HS-5 (cell line): ENCODE data around the gene ZCCHC8.
A peak's percentile ranks its signal among the peaks of the same experiment; 100 is the strongest.
"Not testable (repeated sequence)": the region's sequence is repeated elsewhere in the genome, so short reads cannot be mapped to it uniquely, and the experiment has no call there.

Experiments used
- DNase-seq: peaks from one replicate; pipeline ENCODE4 v3.0.0-alpha.2; 2012; ENCODE audit warnings: low read depth

ZCCHC8 gene

GRCh38 chr12:122508163-122508562 is 7.4 kb upstream of the ZCCHC8 start:
- DNase-seq = no peak

DNA sequence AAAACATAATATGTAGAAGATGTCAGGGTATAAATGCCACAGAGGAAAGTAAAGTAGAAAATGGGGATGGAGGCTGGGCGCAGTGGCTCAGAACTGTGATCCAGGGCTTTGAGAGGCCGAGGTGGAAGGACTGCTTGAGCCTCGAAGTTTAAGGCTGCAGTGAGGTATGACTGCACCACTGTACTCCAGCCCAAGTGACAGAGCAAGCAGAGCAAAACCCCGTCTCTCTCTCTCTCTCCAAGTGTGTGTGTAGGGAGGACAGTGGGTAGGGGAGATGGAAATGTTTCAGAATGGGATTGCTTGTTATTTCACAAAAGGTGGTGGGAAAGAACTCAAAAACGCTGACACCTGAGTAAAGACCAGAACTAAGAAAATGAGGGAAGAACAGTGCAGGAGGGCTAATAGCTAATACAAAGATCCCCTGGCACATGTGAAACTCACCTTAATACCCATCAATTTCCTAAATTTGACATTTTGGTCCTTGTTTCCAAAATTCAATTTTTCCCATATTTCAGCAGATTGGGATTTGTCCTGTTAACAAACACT is 5.7 kb upstream of the ZCCHC8 start:
- no peak for DNase-seq

DNA sequence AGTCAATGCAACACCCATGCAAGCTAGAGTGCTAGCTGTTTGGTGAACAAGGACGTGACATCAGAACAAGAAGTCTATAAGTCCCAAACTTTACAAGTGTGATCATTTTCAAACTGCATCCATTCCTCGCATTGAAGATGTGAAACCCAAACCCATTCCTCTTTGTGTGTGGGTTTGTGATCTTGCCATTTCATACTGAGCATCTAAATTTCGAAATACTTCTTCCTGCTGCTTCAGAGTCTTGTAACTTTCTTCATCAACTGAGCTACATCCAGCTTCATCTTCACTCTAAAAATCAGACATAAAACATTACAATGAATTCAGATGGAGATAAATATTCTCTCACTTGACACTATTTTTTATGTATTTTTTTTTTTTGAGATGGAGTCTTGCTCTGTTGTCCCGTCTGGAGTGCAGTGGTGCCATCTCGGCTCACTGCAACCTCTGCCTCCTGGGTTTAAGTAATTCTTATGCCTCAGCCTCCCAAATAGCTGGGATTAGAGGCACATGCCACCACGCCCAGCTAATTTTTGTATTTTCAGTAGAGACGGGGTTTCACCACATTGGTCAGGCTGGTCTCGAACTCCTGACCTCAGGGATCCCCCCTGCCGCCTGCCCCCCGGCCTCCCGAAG is 4.8 kb upstream of the ZCCHC8 start:
- DNase-seq = no peak

DNA sequence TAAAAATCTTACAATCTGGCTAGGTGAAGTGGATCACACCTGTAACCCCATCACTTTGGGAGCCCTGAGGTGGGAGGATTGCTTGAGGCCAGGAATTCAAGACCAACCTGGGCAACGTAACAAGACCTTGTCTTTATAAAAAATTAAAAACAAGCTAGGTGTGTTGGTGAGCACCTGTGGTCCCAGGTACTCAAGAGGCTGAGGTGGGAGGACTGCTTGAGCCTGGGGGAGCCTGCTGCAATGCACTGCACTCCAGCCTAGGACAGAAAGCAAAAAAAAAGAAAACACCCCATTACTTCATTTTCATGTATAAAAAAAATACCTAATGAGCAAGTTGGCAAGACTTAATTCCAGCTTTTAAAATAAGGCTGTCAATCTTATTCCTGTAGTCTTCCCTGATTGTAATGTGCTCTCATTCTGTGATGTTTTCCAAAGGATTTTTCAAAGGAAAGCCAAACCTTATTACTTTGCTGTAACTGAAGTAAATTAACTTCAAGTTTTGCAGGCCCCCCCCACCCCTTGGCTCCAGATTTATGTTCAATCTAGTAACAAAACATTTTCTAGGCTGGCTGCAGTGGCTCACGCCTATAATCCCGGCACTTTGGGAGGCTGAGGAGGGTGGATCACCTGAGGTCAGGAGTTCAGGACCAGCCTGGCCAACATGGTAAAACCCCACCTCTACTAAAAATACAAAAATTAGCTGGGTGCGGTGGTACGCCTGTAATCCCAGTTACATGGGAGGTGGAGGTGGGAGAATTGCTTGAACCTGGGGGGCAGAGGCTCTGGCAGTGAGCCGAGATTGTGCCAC is 3.3 kb upstream of the ZCCHC8 start:
- no peak for DNase-seq

- no peak for DNase-seq
These were observed 2.5 kb upstream of the ZCCHC8 start for GRCh38 chr12:122503147-122503751.

DNA sequence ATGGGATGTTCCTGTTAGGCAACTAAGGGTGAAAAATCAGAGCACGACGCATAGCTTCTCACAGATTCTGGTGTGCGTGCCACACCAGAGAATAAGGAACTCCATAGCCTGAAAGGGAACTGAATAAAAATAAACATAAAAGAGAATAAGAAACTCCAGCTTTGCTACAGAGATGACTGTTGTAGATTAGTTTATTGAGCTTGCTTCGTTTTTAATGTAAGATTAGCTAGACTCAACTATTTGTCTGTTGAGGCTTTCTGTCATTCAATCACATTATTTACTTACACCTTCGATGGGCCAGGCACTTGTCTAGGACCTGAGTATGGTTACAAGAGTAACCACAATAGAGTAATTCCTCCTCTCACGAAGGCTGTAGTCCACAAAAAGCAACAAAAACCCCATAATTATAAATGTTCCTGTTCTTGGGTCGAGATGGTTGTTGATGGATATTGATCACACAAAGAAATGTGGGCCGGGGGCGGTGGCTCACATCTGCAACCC is 807 bp upstream of the ZCCHC8 start:
- no peak for DNase-seq

- DNase-seq = peak; percentile 54
These were observed 594 bp downstream of the ZCCHC8 start for GRCh38 chr12:122499991-122500684.

- no peak for DNase-seq
These were observed 5.5 kb downstream of the ZCCHC8 start for GRCh38 chr12:122495258-122495657.

DNA sequence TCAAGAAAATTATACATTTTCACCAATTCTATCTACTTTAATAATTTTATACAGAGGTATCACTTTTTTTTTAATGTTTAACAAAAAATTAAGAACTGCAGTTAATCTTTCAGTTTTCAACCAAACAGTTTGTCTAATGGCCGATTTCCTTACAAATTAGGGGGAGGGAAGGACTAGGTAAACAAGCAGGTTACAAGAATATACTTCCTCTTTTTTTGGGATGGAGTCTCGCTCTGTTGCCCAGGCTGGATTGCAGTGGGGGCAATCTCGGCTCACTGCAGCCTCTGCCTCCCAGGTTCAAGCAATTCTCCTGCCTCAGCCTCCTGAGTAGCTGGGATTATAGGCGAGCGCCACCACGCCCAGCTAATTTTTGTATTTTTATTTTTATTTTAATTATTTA is 7.5 kb downstream of the ZCCHC8 start:
- DNase-seq = not testable (repeated sequence)

DNA sequence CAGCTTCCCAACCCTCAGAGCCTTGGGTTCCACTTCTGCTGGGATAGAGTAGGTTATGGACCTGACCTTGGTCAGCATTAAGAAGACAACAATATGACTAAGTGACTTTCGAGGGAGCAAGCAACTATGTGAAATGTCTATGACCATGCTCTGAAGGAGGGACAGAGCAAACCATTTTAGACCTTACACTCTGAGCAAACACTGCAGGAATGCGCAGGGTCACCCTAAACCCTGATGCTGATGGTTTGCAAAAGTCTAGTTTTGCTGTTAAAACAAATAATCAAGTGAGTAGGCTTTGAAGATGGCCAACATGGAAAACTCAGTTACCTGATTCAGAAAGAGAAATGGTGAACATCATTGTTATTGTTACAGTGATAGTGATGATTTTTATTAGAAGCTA is 8.7 kb downstream of the ZCCHC8 start:
- DNase-seq = no peak

DNA sequence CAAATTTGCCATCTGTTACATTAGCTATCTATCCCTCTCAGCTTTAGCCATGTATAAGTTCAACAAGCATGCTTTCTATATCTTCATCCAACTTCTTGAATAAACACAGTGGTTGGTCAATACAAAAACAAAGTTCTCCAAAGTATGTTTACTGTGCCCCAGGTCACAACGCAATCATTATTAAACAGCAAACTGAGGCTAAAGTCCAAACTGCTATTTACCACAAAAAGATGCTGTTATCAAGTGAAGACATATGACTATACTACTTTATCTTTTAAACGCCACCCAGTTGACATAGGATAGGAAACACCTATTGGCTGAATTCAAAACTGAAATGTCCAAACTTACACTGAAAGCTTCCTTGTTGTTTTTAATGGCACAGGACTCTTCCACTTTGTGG is 11.7 kb downstream of the ZCCHC8 start:
- no peak for DNase-seq

DNA sequence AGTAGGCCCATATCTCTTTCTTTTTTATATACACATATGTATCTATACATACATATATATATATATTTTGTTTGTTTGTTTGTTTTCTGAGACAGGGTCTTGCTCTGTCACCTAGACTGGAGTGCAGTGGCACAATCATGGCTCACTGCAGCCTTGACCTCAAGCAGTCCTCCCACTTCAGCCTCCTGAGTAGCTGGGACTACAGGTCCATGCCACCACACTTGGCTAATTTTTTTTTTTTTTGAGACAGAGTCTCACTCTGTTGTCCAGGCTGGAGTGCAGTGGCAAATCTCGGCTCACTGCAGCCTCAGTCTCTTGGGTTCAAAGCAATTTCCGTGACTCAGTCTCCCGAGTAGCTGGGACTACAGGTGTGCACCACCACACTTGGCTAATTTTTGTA is 12.9 kb downstream of the ZCCHC8 start:
- not testable (repeated sequence) for DNase-seq

GRCh38 chr12:122486805-122487426 is 13.8 kb downstream of the ZCCHC8 start:
- no peak for DNase-seq

GRCh38 chr12:122486360-122486759 is 14.4 kb downstream of the ZCCHC8 start:
- DNase-seq = not testable (repeated sequence)

DNA sequence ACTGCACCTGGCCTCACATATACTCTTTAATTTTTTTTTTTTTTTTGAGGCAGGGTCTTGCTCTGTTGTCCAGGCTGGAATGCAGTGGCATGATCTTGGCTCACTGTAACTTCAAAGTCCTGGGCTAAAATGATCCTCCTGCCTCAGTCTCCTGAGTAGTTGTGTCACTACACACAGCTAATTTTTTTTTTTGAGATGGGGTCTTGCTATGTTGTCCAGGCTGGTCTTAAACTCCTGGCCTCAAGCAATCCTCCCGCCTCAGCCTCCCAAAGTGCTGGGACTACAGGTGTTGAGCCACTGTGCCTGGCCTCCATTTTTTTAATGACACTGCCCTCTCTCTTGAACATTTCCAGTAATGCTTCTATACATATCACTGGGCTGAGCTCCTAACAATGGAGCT is 16.3 kb downstream of the ZCCHC8 start:
- not testable (repeated sequence) for DNase-seq

DNA sequence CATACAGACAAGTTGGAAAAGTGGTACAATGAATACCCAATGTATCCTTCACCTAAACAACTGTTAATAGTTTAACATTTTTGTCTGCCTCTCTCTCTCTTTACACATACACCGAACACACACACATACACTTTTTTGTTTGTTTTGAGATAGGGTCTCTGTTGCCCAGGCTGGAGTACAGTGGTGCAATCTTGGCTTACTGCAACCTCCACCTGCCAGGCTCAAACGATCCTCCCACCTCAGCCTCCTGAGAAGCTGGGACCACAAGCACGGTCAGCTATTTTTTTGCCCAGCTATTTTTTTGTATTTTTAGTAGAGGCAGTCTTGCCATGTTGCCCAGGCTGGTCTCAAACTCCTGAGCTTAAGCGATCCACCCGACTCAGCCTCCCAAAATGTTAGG is 16.8 kb downstream of the ZCCHC8 start:
- DNase-seq = no peak

GRCh38 chr12:122481861-122482260 is 18.9 kb downstream of the ZCCHC8 start:
- DNase-seq = no peak

- DNase-seq = no peak
These were observed 20.0 kb downstream of the ZCCHC8 start for GRCh38 chr12:122480753-122481152.

DNA sequence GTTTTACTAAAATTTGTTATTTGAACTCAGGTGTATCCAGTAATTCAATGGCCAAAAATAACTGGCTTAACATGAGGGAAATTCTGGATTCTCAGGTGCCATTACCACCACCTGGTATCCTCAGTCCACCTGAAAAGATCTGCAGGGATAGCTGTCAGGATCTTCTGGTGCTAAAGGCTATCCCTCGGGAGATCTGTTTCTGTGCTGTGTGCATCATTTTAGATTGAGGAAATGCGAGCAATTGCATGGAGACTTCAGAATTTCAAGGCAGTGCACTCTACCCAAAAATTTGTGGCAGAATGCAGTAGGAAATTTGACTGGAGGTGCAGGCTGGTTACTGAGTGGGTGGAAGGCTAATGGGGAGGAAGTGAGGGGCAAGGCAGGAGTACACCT is 26.4 kb downstream of the ZCCHC8 start:
- DNase-seq = no peak

GRCh38 chr12:122473543-122474323 is 27.0 kb downstream of the ZCCHC8 start:
- DNase-seq = no peak
